ENCODE measurements around the gene NCOR1.
"Not testable (repeated sequence)": the region's sequence is repeated elsewhere in the genome, so short reads cannot be mapped to it uniquely, and the experiment has no call there.

NCOR1 gene

GRCh38 chr17:16215273-16215964 is at the start of gene NCOR1:
Gene NCOR1, minus strand, starts transcription at chr17:16215534. Its CDS starts 20,965 bp downstream, at chr17:16194569.
- DNase-seq (ENCODE audit: low read depth in 2 of 2): peak; percentile 81 to 82

GRCh38 chr17:16262201-16262600 is 46.9 kb upstream of the NCOR1 start:
- DNase-seq (ENCODE audit: low read depth in 2 of 2): no peak

GRCh38 chr17:16261049-16261448 is 45.7 kb upstream of the NCOR1 start:
- no peak for DNase-seq (ENCODE audit: low read depth in 2 of 2)

- no peak for DNase-seq (ENCODE audit: low read depth in 2 of 2)
These were observed 44.6 kb upstream of the NCOR1 start for GRCh38 chr17:16259926-16260325.

- DNase-seq (ENCODE audit: low read depth in 2 of 2): no peak
These were observed 43.6 kb upstream of the NCOR1 start for GRCh38 chr17:16258901-16259300.

- no peak for DNase-seq (ENCODE audit: low read depth in 2 of 2)
These were observed 40.2 kb upstream of the NCOR1 start for GRCh38 chr17:16255481-16255921.

GRCh38 chr17:16254773-16255400 is 39.6 kb upstream of the NCOR1 start:
- DNase-seq (ENCODE audit: low read depth in 2 of 2): no peak

- DNase-seq (ENCODE audit: low read depth in 2 of 2): no peak
These were observed 36.2 kb upstream of the NCOR1 start for GRCh38 chr17:16251556-16251955.

- no peak for DNase-seq (ENCODE audit: low read depth in 2 of 2)
These were observed 35.7 kb upstream of the NCOR1 start for GRCh38 chr17:16251043-16251442.

GRCh38 chr17:16250635-16251034 is 35.3 kb upstream of the NCOR1 start:
- no peak for DNase-seq (ENCODE audit: low read depth in 2 of 2)

- DNase-seq (ENCODE audit: low read depth in 2 of 2): no peak
These were observed 32.3 kb upstream of the NCOR1 start for GRCh38 chr17:16247586-16247984.

- DNase-seq (ENCODE audit: low read depth in 2 of 2): no peak
These were observed 28.6 kb upstream of the NCOR1 start for GRCh38 chr17:16243801-16244567.

GRCh38 chr17:16243385-16243784 is 28.1 kb upstream of the NCOR1 start:
- no peak for DNase-seq (ENCODE audit: low read depth in 2 of 2)

GRCh38 chr17:16241906-16242399 is 26.6 kb upstream of the NCOR1 start:
- no peak for DNase-seq (ENCODE audit: low read depth in 2 of 2)

GRCh38 chr17:16239931-16240330 is 24.6 kb upstream of the NCOR1 start:
- no peak for DNase-seq (ENCODE audit: low read depth in 2 of 2)

GRCh38 chr17:16232391-16232790 is 17.1 kb upstream of the NCOR1 start:
- DNase-seq (ENCODE audit: low read depth in 2 of 2): no peak

GRCh38 chr17:16229912-16230561 is 14.7 kb upstream of the NCOR1 start:
- DNase-seq (ENCODE audit: low read depth in 2 of 2): not testable (repeated sequence)

GRCh38 chr17:16222406-16222805 is 7.1 kb upstream of the NCOR1 start:
- DNase-seq (ENCODE audit: low read depth in 2 of 2): no peak

- peak; percentile 83 to 84 for DNase-seq (ENCODE audit: low read depth in 2 of 2)
These were observed 1.8 kb upstream of the NCOR1 start, which contains the start of gene PIGL for GRCh38 chr17:16217002-16217635. Gene PIGL, plus strand, starts transcription at chr17:16217210. Its CDS starts 17 bp downstream, at chr17:16217227.

GRCh38 chr17:16216341-16217001 is 1.1 kb upstream of the NCOR1 start:
- not testable (repeated sequence) for DNase-seq (ENCODE audit: low read depth in 2 of 2)

- DNase-seq (ENCODE audit: low read depth in 2 of 2): no peak
These were observed 607 bp upstream of the NCOR1 start for GRCh38 chr17:16215965-16216316.

All from fibroblast of skin of left biceps (primary cell).